CD4-positive, alpha-beta T cell treated with Interleukin-2 at 100 ng/mL for 4 hours (primary cell): Measurements from ENCODE around the gene UBR1.
"Not testable (repeated sequence)": the region's sequence is repeated elsewhere in the genome, so short reads cannot be mapped to it uniquely, and the experiment has no call there.

Experiments used
- DNase-seq: peaks from one replicate; pipeline ENCODE4 v3.0.0-alpha.2; 2020; ENCODE audit warnings: low spot score

The UBR1 gene

GRCh38 chr15:43105778-43106485, at the start of gene UBR1:
UBR1 (minus strand) TSS chr15:43106038; CDS start chr15:43106022, 16 bp downstream.
- peak; percentile 88 for DNase-seq

- DNase-seq: no peak
Observed at GRCh38 chr15:43153269-43153668, 47.4 kb upstream of the UBR1 start.

GRCh38 chr15:43151688-43152087, 45.9 kb upstream of the UBR1 start:
- DNase-seq: peak; percentile 43

GRCh38 chr15:43150191-43150929, 44.5 kb upstream of the UBR1 start:
- no peak for DNase-seq

- DNase-seq: no peak
Observed at GRCh38 chr15:43146184-43146583, 40.3 kb upstream of the UBR1 start.

- DNase-seq: no peak
Observed at GRCh38 chr15:43144512-43144911, 38.7 kb upstream of the UBR1 start.

- DNase-seq: no peak
Observed at GRCh38 chr15:43143203-43143941, 37.5 kb upstream of the UBR1 start.

- DNase-seq: no peak
Observed at GRCh38 chr15:43135351-43135750, 29.5 kb upstream of the UBR1 start.

GRCh38 chr15:43134157-43134635, 28.4 kb upstream of the UBR1 start:
- DNase-seq: peak; percentile 20

- DNase-seq: peak; percentile 68
Observed at GRCh38 chr15:43133430-43134156, 27.8 kb upstream of the UBR1 start, which contains the start of gene TMEM62. TMEM62 (plus strand) TSS chr15:43133586; CDS start chr15:43133803, 217 bp downstream.

GRCh38 chr15:43132830-43133429, 27.1 kb upstream of the UBR1 start:
- DNase-seq: no peak

- DNase-seq: no peak
Observed at GRCh38 chr15:43128980-43129335, 23.1 kb upstream of the UBR1 start.

- DNase-seq: not testable (repeated sequence)
Observed at GRCh38 chr15:43128174-43128979, 22.5 kb upstream of the UBR1 start.

- DNase-seq: no peak
Observed at GRCh38 chr15:43127752-43128151, 21.9 kb upstream of the UBR1 start.

- no peak for DNase-seq
Observed at GRCh38 chr15:43126356-43126755, 20.5 kb upstream of the UBR1 start.

GRCh38 chr15:43125100-43125661, 19.3 kb upstream of the UBR1 start:
- no peak for DNase-seq

GRCh38 chr15:43121863-43122262, 16.0 kb upstream of the UBR1 start:
- no peak for DNase-seq

- DNase-seq: no peak
Observed at GRCh38 chr15:43118829-43119228, 13.0 kb upstream of the UBR1 start.

GRCh38 chr15:43118286-43118685, 12.4 kb upstream of the UBR1 start:
- no peak for DNase-seq

- DNase-seq: no peak
Observed at GRCh38 chr15:43111354-43111753, 5.5 kb upstream of the UBR1 start.
